ENCODE measurements around the gene MATN3. TPM values are rescaled to one million over a fixed set of nuclear protein-coding genes. Genes with fewer than 3 reads are reported as not detected.

MATN3 gene
- total RNA-seq, 1 experiment from 2014 or later = 3.5 TPM

- peak overlapping the region; percentile 31; the same call in 1 of the 2 replicates for H3K27ac ChIP-seq (ENCODE audit: low read length)
- H3K9me3 ChIP-seq (ENCODE audit: control insufficient read depth, insufficient read depth, low read depth, low read length) = no peaks in the 10 kb centered on the region
- no peaks in the 10 kb centered on the region for H3K27me3 ChIP-seq (ENCODE audit: control insufficient read depth, insufficient read depth, low read length)
- in situ Hi-C loops (cut with HindIII; ENCODE audit: low pct_unique_long_range_greater_than_20kb, low sequenced_read_pairs) = no loop called here
- BruUV-seq (replicated peaks) = no TSS peak
- intact Hi-C loops (cut with micrococcal nuclease; ENCODE audit: unreplicated experiment) = no loop called here
- ATAC-seq (no peak), DNase-seq (ENCODE audit: low read depth, low spot score) (no peak)
- no peak for TF ChIP-seq POLR2AphosphoS5 (IDR thresholded peaks at IDR 0.05; ENCODE audit: low read depth, low read length)
- peak overlapping the region; percentile 46 to 56 for H3K4me3 ChIP-seq (ENCODE audit: low read depth in 2 of 2, low read length in 2 of 2)
- POLR2A ChIA-PET = no interaction called here
- no peaks in the 10 kb centered on the region for H3K4me1 ChIP-seq (ENCODE audit: control insufficient read depth, insufficient read depth, low read length)
- CTCF ChIA-PET = no interaction called here
- H3K36me3 ChIP-seq (ENCODE audit: control insufficient read depth, insufficient read depth, low read length) = no peaks in the 10 kb centered on the region
These were observed 820 bp upstream of the MATN3 start for GRCh38 chr2:20013126-20013849.

GRCh38 chr2:20012032-20012281 is 511 bp downstream of the MATN3 start:
- H3K27me3 ChIP-seq (ENCODE audit: control insufficient read depth, insufficient read depth, low read length) = no peaks in the 10 kb centered on the region
- intact Hi-C loops (cut with micrococcal nuclease; ENCODE audit: unreplicated experiment) = no loop called here
- TF ChIP-seq TCF7L2 (IDR thresholded peaks at IDR 0.05; ENCODE audit: low read depth, low read length) = no peak
- no peak for TF ChIP-seq POLR2AphosphoS5 (IDR thresholded peaks at IDR 0.05; ENCODE audit: low read depth, low read length)
- no peak for TF ChIP-seq CTCF (IDR thresholded peaks at IDR 0.05)
- TF ChIP-seq REST (IDR thresholded peaks at IDR 0.05; ENCODE audit: insufficient read depth in 1 of 2, low read depth in 2 of 2, low read length in 1 of 2) = no peak
- TF ChIP-seq SIN3A (IDR thresholded peaks at IDR 0.05; ENCODE audit: borderline replicate concordance, insufficient read depth, low read depth, low read length) = no peak
- no peaks in the 10 kb centered on the region for H3K36me3 ChIP-seq (ENCODE audit: control insufficient read depth, insufficient read depth, low read length)
- no TSS peak for BruUV-seq (replicated peaks)
- H3K4me3 ChIP-seq (ENCODE audit: low read depth in 2 of 2, low read length in 2 of 2) = peak overlapping the region; percentile 46 to 56
- in situ Hi-C loops (cut with HindIII; ENCODE audit: low pct_unique_long_range_greater_than_20kb, low sequenced_read_pairs) = no loop called here
- H3K9me3 ChIP-seq (ENCODE audit: control insufficient read depth, insufficient read depth, low read depth, low read length) = no peaks in the 10 kb centered on the region
- H3K4me1 ChIP-seq (ENCODE audit: control insufficient read depth, insufficient read depth, low read length) = no peaks in the 10 kb centered on the region
- CTCF ChIA-PET = interaction anchor here (0.9 kb wide), 1 partner anchor 56 kb away, joined by 3 read pairs; no protein-coding TSS in a partner anchor
- no peak overlapping the region for H3K27ac ChIP-seq (ENCODE audit: low read length)
- POLR2A ChIA-PET = no interaction called here
- DNase-seq (ENCODE audit: low read depth, low spot score) = no peak
- peak; percentile 58 for ATAC-seq

GRCh38 chr2:20011276-20012031 is 1.0 kb downstream of the MATN3 start:
- intact Hi-C loops (cut with micrococcal nuclease; ENCODE audit: unreplicated experiment) (no loop called here), in situ Hi-C loops (cut with HindIII; ENCODE audit: low pct_unique_long_range_greater_than_20kb, low sequenced_read_pairs) (no loop called here)
- Histone ChIP-seq H3K4me1 (ENCODE audit: control insufficient read depth, insufficient read depth, low read length) (no peaks in the 10 kb centered on the region), H3K27me3 (ENCODE audit: control insufficient read depth, insufficient read depth, low read length) (no peaks in the 10 kb centered on the region), H3K36me3 (ENCODE audit: control insufficient read depth, insufficient read depth, low read length) (no peaks in the 10 kb centered on the region), H3K27ac (ENCODE audit: low read length) (no peak overlapping the region), H3K4me3 (ENCODE audit: low read depth in 2 of 2, low read length in 2 of 2) (peak overlapping the region in 1 of 2 experiments; percentile 56; a peak in 2 of 4 replicates), H3K9me3 (ENCODE audit: control insufficient read depth, insufficient read depth, low read depth, low read length) (no peaks in the 10 kb centered on the region)
- BruUV-seq (replicated peaks) = no TSS peak
- DNase-seq (ENCODE audit: low read depth, low spot score) (no peak), ATAC-seq (no peak)
- no peak for TF ChIP-seq CTCF (IDR thresholded peaks at IDR 0.05)
- TF ChIP-seq POLR2AphosphoS5 (IDR thresholded peaks at IDR 0.05; ENCODE audit: low read depth, low read length) = no peak
- no peak for TF ChIP-seq TCF7L2 (IDR thresholded peaks at IDR 0.05; ENCODE audit: low read depth, low read length)
- no peak for TF ChIP-seq SIN3A (IDR thresholded peaks at IDR 0.05; ENCODE audit: borderline replicate concordance, insufficient read depth, low read depth, low read length)
- TF ChIP-seq REST (IDR thresholded peaks at IDR 0.05; ENCODE audit: insufficient read depth in 1 of 2, low read depth in 2 of 2, low read length in 1 of 2) = no peak
- ChIA-PET POLR2A (no interaction called here), CTCF (interaction anchor here (0.9 kb wide), 1 partner anchor 55 kb away, joined by 3 read pairs; no protein-coding TSS in a partner anchor)

All from Panc1 (cell line).